ENCODE measurements around the gene WDR46.
"Not testable (repeated sequence)": the region's sequence is repeated elsewhere in the genome, so short reads cannot be mapped to it uniquely, and the experiment has no call there.

The WDR46 gene

GRCh38 chr6:33290459-33290858 lies 1.4 kb upstream of the WDR46 start:
- no peak for DNase-seq (ENCODE audit: low read depth, low spot score)
- H3K27ac ChIP-seq, result no peak overlapping the region

- no peak for DNase-seq (ENCODE audit: low read depth, low spot score)
- H3K27ac ChIP-seq, result peak overlapping the region; percentile 56
Measured at GRCh38 chr6:33289784-33290315, 811 bp upstream of the WDR46 start.

GRCh38 chr6:33288141-33288920 lies 708 bp downstream of the WDR46 start:
- DNase-seq (ENCODE audit: low read depth, low spot score), result no peak
- H3K27ac ChIP-seq, result peak overlapping the region; percentile 56

GRCh38 chr6:33286946-33287914 lies 1.8 kb downstream of the WDR46 start:
- no peak for DNase-seq (ENCODE audit: low read depth, low spot score)
- H3K27ac ChIP-seq, result no peak overlapping the region

GRCh38 chr6:33285214-33285613 lies 3.8 kb downstream of the WDR46 start:
- not testable (repeated sequence) for H3K27ac ChIP-seq; DNase-seq (ENCODE audit: low read depth, low spot score)

GRCh38 chr6:33280539-33280938 lies 8.5 kb downstream of the WDR46 start:
- DNase-seq (ENCODE audit: low read depth, low spot score), result no peak
- H3K27ac ChIP-seq, result no peak overlapping the region

GRCh38 chr6:33279971-33280511 lies 9.0 kb downstream of the WDR46 start:
- DNase-seq (ENCODE audit: low read depth, low spot score), result no peak
- no peak overlapping the region for H3K27ac ChIP-seq

GRCh38 chr6:33279257-33279695 lies 9.8 kb downstream of the WDR46 start:
- no peak overlapping the region for H3K27ac ChIP-seq
- no peak for DNase-seq (ENCODE audit: low read depth, low spot score)

- H3K27ac ChIP-seq, result no peak overlapping the region
- DNase-seq (ENCODE audit: low read depth, low spot score), result no peak
Measured at GRCh38 chr6:33278810-33279209, 10.2 kb downstream of the WDR46 start.

- no peak for DNase-seq (ENCODE audit: low read depth, low spot score)
- peak overlapping the region; percentile 90 for H3K27ac ChIP-seq
Measured at GRCh38 chr6:33278392-33278741, 10.7 kb downstream of the WDR46 start.

GRCh38 chr6:33277663-33278391 lies 11.2 kb downstream of the WDR46 start:
- H3K27ac ChIP-seq, result peak overlapping the region; percentile 90
- DNase-seq (ENCODE audit: low read depth, low spot score), result no peak

GRCh38 chr6:33276864-33277662 lies 12.0 kb downstream of the WDR46 start, which contains the start of gene B3GALT4:
Gene B3GALT4 (plus strand): TSS chr6:33277123. CDS start chr6:33277420, 297 bp downstream.
- DNase-seq (ENCODE audit: low read depth, low spot score), result peak; percentile 72

GRCh38 chr6:33276581-33276863 lies 12.5 kb downstream of the WDR46 start:
- DNase-seq (ENCODE audit: low read depth, low spot score), result no peak
- H3K27ac ChIP-seq, result peak overlapping the region; percentile 90

More at GRCh38 chr6:33276864-33277662, 12.0 kb downstream of the WDR46 start, which contains the start of gene B3GALT4:
- H3K27ac ChIP-seq, result peak within 1 kb of the TSS; percentile 90

- H3K27ac ChIP-seq, result peak overlapping the region; percentile 90
Measured at GRCh38 chr6:33275795-33276580, 13.1 kb downstream of the WDR46 start.

GRCh38 chr6:33273924-33274902 lies 14.8 kb downstream of the WDR46 start:
- DNase-seq (ENCODE audit: low read depth, low spot score), result no peak
- H3K27ac ChIP-seq, result peak overlapping the region; percentile 90

More at GRCh38 chr6:33275795-33276580, 13.1 kb downstream of the WDR46 start:
- not testable (repeated sequence) for DNase-seq (ENCODE audit: low read depth, low spot score)

GRCh38 chr6:33273129-33273923 lies 15.7 kb downstream of the WDR46 start:
- peak overlapping the region; percentile 90 for H3K27ac ChIP-seq
- DNase-seq (ENCODE audit: low read depth, low spot score), result no peak
